ENCODE data around the gene KCNA5.

The KCNA5 gene

DNA sequence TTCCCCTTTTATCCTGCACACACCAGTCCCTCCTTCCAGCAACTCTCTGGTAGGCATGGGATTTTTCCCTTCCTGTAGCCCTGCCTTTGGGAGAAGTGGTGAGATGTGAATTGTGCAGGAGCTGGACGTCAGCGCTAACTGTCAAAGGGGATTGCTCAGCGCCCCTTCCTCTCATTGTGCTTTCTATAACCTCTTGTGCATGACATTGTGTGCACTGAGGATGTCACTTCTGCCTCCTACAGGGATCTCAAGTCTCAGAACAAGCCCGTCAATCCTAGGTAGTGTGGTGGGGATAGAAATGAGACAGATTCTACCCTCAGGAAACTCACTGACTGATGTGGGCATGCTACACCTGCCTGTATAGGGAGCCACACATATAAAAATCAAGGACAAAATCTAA, 8.7 kb downstream of the KCNA5 start:
- TF ChIP-seq, protein P1, sequence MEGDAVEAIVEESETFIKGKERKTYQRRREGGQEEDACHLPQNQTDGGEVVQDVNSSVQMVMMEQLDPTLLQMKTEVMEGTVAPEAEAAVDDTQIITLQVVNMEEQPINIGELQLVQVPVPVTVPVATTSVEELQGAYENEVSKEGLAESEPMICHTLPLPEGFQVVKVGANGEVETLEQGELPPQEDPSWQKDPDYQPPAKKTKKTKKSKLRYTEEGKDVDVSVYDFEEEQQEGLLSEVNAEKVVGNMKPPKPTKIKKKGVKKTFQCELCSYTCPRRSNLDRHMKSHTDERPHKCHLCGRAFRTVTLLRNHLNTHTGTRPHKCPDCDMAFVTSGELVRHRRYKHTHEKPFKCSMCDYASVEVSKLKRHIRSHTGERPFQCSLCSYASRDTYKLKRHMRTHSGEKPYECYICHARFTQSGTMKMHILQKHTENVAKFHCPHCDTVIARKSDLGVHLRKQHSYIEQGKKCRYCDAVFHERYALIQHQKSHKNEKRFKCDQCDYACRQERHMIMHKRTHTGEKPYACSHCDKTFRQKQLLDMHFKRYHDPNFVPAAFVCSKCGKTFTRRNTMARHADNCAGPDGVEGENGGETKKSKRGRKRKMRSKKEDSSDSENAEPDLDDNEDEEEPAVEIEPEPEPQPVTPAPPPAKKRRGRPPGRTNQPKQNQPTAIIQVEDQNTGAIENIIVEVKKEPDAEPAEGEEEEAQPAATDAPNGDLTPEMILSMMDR (IDR thresholded peaks at IDR 0.05; ENCODE audit: insufficient read depth, low read length): no peak
- TF ChIP-seq, protein P2, sequence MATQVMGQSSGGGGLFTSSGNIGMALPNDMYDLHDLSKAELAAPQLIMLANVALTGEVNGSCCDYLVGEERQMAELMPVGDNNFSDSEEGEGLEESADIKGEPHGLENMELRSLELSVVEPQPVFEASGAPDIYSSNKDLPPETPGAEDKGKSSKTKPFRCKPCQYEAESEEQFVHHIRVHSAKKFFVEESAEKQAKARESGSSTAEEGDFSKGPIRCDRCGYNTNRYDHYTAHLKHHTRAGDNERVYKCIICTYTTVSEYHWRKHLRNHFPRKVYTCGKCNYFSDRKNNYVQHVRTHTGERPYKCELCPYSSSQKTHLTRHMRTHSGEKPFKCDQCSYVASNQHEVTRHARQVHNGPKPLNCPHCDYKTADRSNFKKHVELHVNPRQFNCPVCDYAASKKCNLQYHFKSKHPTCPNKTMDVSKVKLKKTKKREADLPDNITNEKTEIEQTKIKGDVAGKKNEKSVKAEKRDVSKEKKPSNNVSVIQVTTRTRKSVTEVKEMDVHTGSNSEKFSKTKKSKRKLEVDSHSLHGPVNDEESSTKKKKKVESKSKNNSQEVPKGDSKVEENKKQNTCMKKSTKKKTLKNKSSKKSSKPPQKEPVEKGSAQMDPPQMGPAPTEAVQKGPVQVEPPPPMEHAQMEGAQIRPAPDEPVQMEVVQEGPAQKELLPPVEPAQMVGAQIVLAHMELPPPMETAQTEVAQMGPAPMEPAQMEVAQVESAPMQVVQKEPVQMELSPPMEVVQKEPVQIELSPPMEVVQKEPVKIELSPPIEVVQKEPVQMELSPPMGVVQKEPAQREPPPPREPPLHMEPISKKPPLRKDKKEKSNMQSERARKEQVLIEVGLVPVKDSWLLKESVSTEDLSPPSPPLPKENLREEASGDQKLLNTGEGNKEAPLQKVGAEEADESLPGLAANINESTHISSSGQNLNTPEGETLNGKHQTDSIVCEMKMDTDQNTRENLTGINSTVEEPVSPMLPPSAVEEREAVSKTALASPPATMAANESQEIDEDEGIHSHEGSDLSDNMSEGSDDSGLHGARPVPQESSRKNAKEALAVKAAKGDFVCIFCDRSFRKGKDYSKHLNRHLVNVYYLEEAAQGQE (IDR thresholded peaks at IDR 0.05; ENCODE audit: insufficient replicate concordance, low read depth): no peak
- TF ChIP-seq SPI1 (IDR thresholded peaks at IDR 0.05; ENCODE audit: borderline replicate concordance, low read depth) (no peak), GABPA (IDR thresholded peaks at IDR 0.05; ENCODE audit: low read depth) (no peak), POLR2AphosphoS5 (IDR thresholded peaks at IDR 0.05; ENCODE audit: low read depth) (no peak)
- Histone ChIP-seq H3K27me3 (ENCODE audit: insufficient read depth, poor library complexity, severe bottlenecking) (no peaks in the 10 kb centered on the region), H3K27ac (replicated peaks) (no peak overlapping the region), H3K4me3 (replicated peaks; ENCODE audit: insufficient read depth, low read length) (no peak overlapping the region)
- no peak for DNase-seq (ENCODE audit: low read depth in 1 of 2, low spot score in 1 of 2)

DNA sequence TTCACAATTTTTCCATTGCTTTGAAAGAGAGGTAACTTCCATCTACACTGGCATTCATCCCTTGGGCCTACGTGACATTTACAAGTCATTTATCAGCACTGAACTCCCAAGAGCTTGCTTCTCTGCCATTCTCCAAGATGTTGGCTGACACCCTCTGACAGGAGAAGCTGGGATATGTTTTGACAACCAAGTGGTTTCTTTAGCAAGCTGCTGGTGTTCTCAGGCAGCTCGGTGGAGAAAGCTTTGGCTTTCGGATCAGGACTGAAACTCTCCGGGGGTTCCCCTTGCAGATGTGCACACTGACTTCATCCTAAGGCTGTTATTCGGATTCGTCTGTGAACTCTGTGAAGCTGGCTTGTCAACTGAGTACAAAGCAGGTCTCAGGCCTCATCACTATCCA, 15.7 kb downstream of the KCNA5 start:
- H3K27ac ChIP-seq (replicated peaks): no peak overlapping the region
- TF ChIP-seq GABPA (IDR thresholded peaks at IDR 0.05; ENCODE audit: low read depth) (no peak), POLR2AphosphoS5 (IDR thresholded peaks at IDR 0.05; ENCODE audit: low read depth) (no peak), SPI1 (IDR thresholded peaks at IDR 0.05; ENCODE audit: borderline replicate concordance, low read depth) (no peak)
- TF ChIP-seq, protein P1 (IDR thresholded peaks at IDR 0.05; ENCODE audit: insufficient read depth, low read length): no peak
- TF ChIP-seq, protein P2 (IDR thresholded peaks at IDR 0.05; ENCODE audit: insufficient replicate concordance, low read depth): no peak
- no peak for DNase-seq (ENCODE audit: low read depth in 1 of 2, low spot score in 1 of 2)
- peaks cover 2% of the 10 kb centered on the region for H3K27me3 ChIP-seq (ENCODE audit: insufficient read depth, poor library complexity, severe bottlenecking)
- H3K4me3 ChIP-seq (replicated peaks; ENCODE audit: insufficient read depth, low read length): no peak overlapping the region

DNA sequence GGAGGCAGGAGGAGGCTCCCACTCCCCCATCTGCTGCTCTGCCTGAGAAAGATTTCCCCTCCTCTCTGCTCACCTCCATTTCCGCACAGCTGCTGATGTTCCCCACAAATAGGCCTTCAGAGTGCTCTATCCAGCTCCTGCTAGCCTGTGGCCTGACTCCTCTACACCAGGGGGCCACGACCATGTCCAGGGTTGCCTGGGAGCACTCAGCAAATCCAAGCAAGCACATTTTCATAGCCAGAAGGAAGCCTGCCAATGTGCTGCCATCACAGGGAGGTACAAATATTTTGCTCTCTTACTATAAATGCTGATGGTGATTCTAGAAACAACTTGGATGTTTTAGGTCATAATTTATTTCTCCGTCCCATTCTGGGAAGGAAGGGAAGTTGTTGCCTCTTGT, 17.3 kb downstream of the KCNA5 start:
- Histone ChIP-seq H3K27ac (replicated peaks) (no peak overlapping the region), H3K27me3 (ENCODE audit: insufficient read depth, poor library complexity, severe bottlenecking) (peaks cover 2% of the 10 kb centered on the region), H3K4me3 (replicated peaks; ENCODE audit: insufficient read depth, low read length) (no peak overlapping the region)
- TF ChIP-seq, protein P1 (IDR thresholded peaks at IDR 0.05; ENCODE audit: insufficient read depth, low read length): no peak
- TF ChIP-seq, protein P2 (IDR thresholded peaks at IDR 0.05; ENCODE audit: insufficient replicate concordance, low read depth): no peak
- no peak for TF ChIP-seq SPI1 (IDR thresholded peaks at IDR 0.05; ENCODE audit: borderline replicate concordance, low read depth)
- TF ChIP-seq POLR2AphosphoS5 (IDR thresholded peaks at IDR 0.05; ENCODE audit: low read depth): no peak
- no peak for TF ChIP-seq GABPA (IDR thresholded peaks at IDR 0.05; ENCODE audit: low read depth)
- no peak for DNase-seq (ENCODE audit: low read depth in 1 of 2, low spot score in 1 of 2)

Measured in HL-60 (cell line).